A204.1 (cell line): ENCODE data around the gene VAMP7.
"Not testable (repeated sequence)": the region's sequence is repeated elsewhere in the genome, so short reads cannot be mapped to it uniquely, and the experiment has no call there.

Experiments
- FAIRE-seq: peaks from 2 replicates; lab custom pipeline; 2012; peaks lifted over from hg19 to GRCh38; lab: Jason Lieb, UNC

Gene VAMP7

GRCh38 chrX:155881158-155881993 is at the start of gene VAMP7:
Gene VAMP7, plus strand, starts transcription at chrX:155881345. Its CDS starts 8,122 bp downstream, at chrX:155889467.
- FAIRE-seq, result peak; percentile 51

GRCh38 chrX:155841232-155841631 is 39.9 kb upstream of the VAMP7 start:
- no peak for FAIRE-seq

- FAIRE-seq, result not testable (repeated sequence)
Measured at GRCh38 chrX:155851786-155852185, 29.4 kb upstream of the VAMP7 start.

- no peak for FAIRE-seq
Measured at GRCh38 chrX:155857561-155857960, 23.6 kb upstream of the VAMP7 start.

GRCh38 chrX:155864655-155865054 is 16.5 kb upstream of the VAMP7 start:
- no peak for FAIRE-seq

- no peak for FAIRE-seq
Measured at GRCh38 chrX:155865193-155865592, 16.0 kb upstream of the VAMP7 start.

- FAIRE-seq, result no peak
Measured at GRCh38 chrX:155867821-155868220, 13.3 kb upstream of the VAMP7 start.

GRCh38 chrX:155870958-155871357 is 10.2 kb upstream of the VAMP7 start:
- peak; percentile 94 for FAIRE-seq

GRCh38 chrX:155871934-155872333 is 9.2 kb upstream of the VAMP7 start:
- FAIRE-seq, result no peak

- no peak for FAIRE-seq
Measured at GRCh38 chrX:155873188-155873587, 8.0 kb upstream of the VAMP7 start.

GRCh38 chrX:155874571-155875244 is 6.4 kb upstream of the VAMP7 start:
- FAIRE-seq, result no peak

- FAIRE-seq, result no peak
Measured at GRCh38 chrX:155876704-155877103, 4.4 kb upstream of the VAMP7 start.

GRCh38 chrX:155877288-155877687 is 3.9 kb upstream of the VAMP7 start:
- FAIRE-seq, result no peak

GRCh38 chrX:155880586-155881157 is 473 bp upstream of the VAMP7 start:
- no peak for FAIRE-seq

- no peak for FAIRE-seq
Measured at GRCh38 chrX:155886409-155886808, 5.3 kb downstream of the VAMP7 start.

- no peak for FAIRE-seq
Measured at GRCh38 chrX:155888139-155888538, 7.0 kb downstream of the VAMP7 start.

- no peak for FAIRE-seq
Measured at GRCh38 chrX:155889328-155889727, 8.2 kb downstream of the VAMP7 start.

GRCh38 chrX:155891446-155892210 is 10.5 kb downstream of the VAMP7 start:
- no peak for FAIRE-seq

- FAIRE-seq, result no peak
Measured at GRCh38 chrX:155893521-155893920, 12.4 kb downstream of the VAMP7 start.

GRCh38 chrX:155896512-155896911 is 15.4 kb downstream of the VAMP7 start:
- no peak for FAIRE-seq

- FAIRE-seq, result no peak
Measured at GRCh38 chrX:155899366-155899765, 18.2 kb downstream of the VAMP7 start.

GRCh38 chrX:155900765-155901164 is 19.6 kb downstream of the VAMP7 start:
- no peak for FAIRE-seq

- FAIRE-seq, result not testable (repeated sequence)
Measured at GRCh38 chrX:155907661-155908060, 26.5 kb downstream of the VAMP7 start.
